HG02884 (cell line): Measurements from ENCODE around the gene LLGL1.

ENCODE experiments used
- ATAC-seq: cut with Tn5 transposase; IDR thresholded peaks from one replicate; pipeline ENCODE4 v1.9.1; 2021; ENCODE audit warnings: mild to moderate bottlenecking, moderate library complexity; ENCODE audit not compliant: unreplicated experiment

The LLGL1 gene

GRCh38 chr17:18263885-18264682 is 38.6 kb downstream of the LLGL1 start:
- ATAC-seq: no peak

- no peak for ATAC-seq
Measured at GRCh38 chr17:18267366-18267765, 41.9 kb downstream of the LLGL1 start.

- ATAC-seq: no peak
Measured at GRCh38 chr17:18267927-18268711, 42.7 kb downstream of the LLGL1 start.

GRCh38 chr17:18270046-18270931 is 44.9 kb downstream of the LLGL1 start:
- no peak for ATAC-seq

GRCh38 chr17:18277076-18277475 is 51.6 kb downstream of the LLGL1 start:
- ATAC-seq: no peak

GRCh38 chr17:18278867-18279266 is 53.4 kb downstream of the LLGL1 start:
- ATAC-seq: no peak

GRCh38 chr17:18280249-18280648 is 54.8 kb downstream of the LLGL1 start:
- no peak for ATAC-seq

- ATAC-seq: no peak
Measured at GRCh38 chr17:18280766-18281371, 55.4 kb downstream of the LLGL1 start.

GRCh38 chr17:18281788-18282187 is 56.4 kb downstream of the LLGL1 start:
- ATAC-seq: no peak

- ATAC-seq: no peak
Measured at GRCh38 chr17:18285296-18285695, 59.9 kb downstream of the LLGL1 start.

- no peak for ATAC-seq
Measured at GRCh38 chr17:18291718-18292540, 66.5 kb downstream of the LLGL1 start.
